HEK293 (cell line): ENCODE measurements around the gene GPR157.

Source experiments
- CTCF ChIA-PET: fragments of 350-600 bp; formaldehyde crosslinking; extraction: SDS; loops from one replicate; lab custom pipeline; 2021; ENCODE audit warnings: antibody characterized with exemption; lab: Yijun Ruan, JAX
- POLR2A ChIA-PET: fragments of 300-600 bp; formaldehyde crosslinking; extraction: SDS; loops from one replicate; lab custom pipeline; 2020; ENCODE audit warnings: antibody characterized with exemption, inconsistent platforms; lab: Yijun Ruan, JAX
- H3K27ac ChIP-seq: fragments of 200-500 bp; sonication (Bioruptor generic); 2 replicates; pipeline ENCODE4 v1.5.1; 2014; ENCODE audit warnings: low read depth, low read length, control low read depth, inconsistent platforms; ENCODE audit errors: extremely low read depth
- H3K36me3 ChIP-seq, 2 experiments: fragments of 200-500 bp in 1 of 2; sonication (Bioruptor generic) in 1 of 2; 1 replicate in 1 of 2; 2 replicates in 1 of 2; pipeline ENCODE4 v1.5.1; 2014 to 2017; ENCODE audit warnings: inconsistent platforms in 2 of 2, low read length in 2 of 2; ENCODE audit not compliant: control insufficient read depth in 2 of 2, insufficient read depth in 1 of 2
- H3K4me1 ChIP-seq: fragments of 200-500 bp; sonication (Bioruptor generic); 2 replicates; pipeline ENCODE4 v1.5.1; 2014; ENCODE audit warnings: mild to moderate bottlenecking, low read length, inconsistent platforms; ENCODE audit not compliant: control insufficient read depth, insufficient read depth
- H3K4me3 ChIP-seq: 2 replicates; pipeline ENCODE4 v1.5.1; 2011; ENCODE audit warnings: low read depth, mild to moderate bottlenecking, control low read depth, low read length, moderate library complexity
- H3K9me3 ChIP-seq: fragments of 200-500 bp; sonication (Bioruptor generic); 2 replicates; pipeline ENCODE4 v1.5.1; 2014; ENCODE audit warnings: low read depth, low read length, inconsistent platforms; ENCODE audit not compliant: control insufficient read depth, insufficient read depth
- GLI2 ChIP-seq: fragments of 450-650 bp; formaldehyde crosslinking; IDR thresholded peaks from 2 replicates; pipeline ENCODE4; 2017; ENCODE audit warnings: missing biosample characterization, missing genetic modification characterization, low read depth, borderline replicate concordance
- HOXA7 ChIP-seq: sonication (generic); formaldehyde crosslinking; IDR thresholded peaks from 2 replicates; pipeline ENCODE4 v1.8.1; 2022; ENCODE audit warnings: missing genetic modification reagents, borderline replicate concordance
- ZEB2 ChIP-seq: fragments of 450-650 bp; formaldehyde crosslinking; IDR thresholded peaks from 2 replicates; pipeline ENCODE4 v1.5.1; 2016; ENCODE audit warnings: missing biosample characterization, missing genetic modification characterization
- ZNF121 ChIP-seq: fragments of 450-650 bp; formaldehyde crosslinking; IDR thresholded peaks from 2 replicates; pipeline ENCODE4 v1.5.1; 2016; ENCODE audit warnings: missing biosample characterization, missing genetic modification characterization
- ZNF133 ChIP-seq: fragments of 450-650 bp; formaldehyde crosslinking; IDR thresholded peaks from 2 replicates; pipeline ENCODE4 v1.5.1; 2016; ENCODE audit warnings: missing biosample characterization, missing genetic modification characterization
- ZNF174 ChIP-seq: fragments of 450-650 bp; formaldehyde crosslinking; IDR thresholded peaks from 2 replicates; pipeline ENCODE4 v1.5.0; 2017; ENCODE audit warnings: missing biosample characterization, mild to moderate bottlenecking, missing genetic modification characterization
- ZNF23 ChIP-seq: fragments of 450-650 bp; formaldehyde crosslinking; IDR thresholded peaks from 2 replicates; pipeline ENCODE4 v1.5.1; 2016; ENCODE audit warnings: missing biosample characterization, missing genetic modification characterization, borderline replicate concordance
- ZNF24 ChIP-seq: fragments of 450-650 bp; formaldehyde crosslinking; IDR thresholded peaks from 2 replicates; pipeline ENCODE4 v1.5.1; 2016; ENCODE audit warnings: missing biosample characterization, missing genetic modification characterization
- ZNF311 ChIP-seq: fragments of 450-650 bp; formaldehyde crosslinking; IDR thresholded peaks from 2 replicates; pipeline ENCODE4 v1.5.1; 2017; ENCODE audit warnings: missing biosample characterization, missing genetic modification characterization, borderline replicate concordance
- ZNF37A ChIP-seq: fragments of 450-650 bp; IDR thresholded peaks from 2 replicates; pipeline ENCODE4 v1.5.1; 2018; ENCODE audit warnings: missing biosample characterization, missing genetic modification characterization
- ZNF394 ChIP-seq: fragments of 450-650 bp; formaldehyde crosslinking; IDR thresholded peaks from 2 replicates; pipeline ENCODE4 v1.5.1; 2016; ENCODE audit warnings: missing biosample characterization, missing genetic modification characterization, mild to moderate bottlenecking, moderate library complexity, borderline replicate concordance
- ZNF423 ChIP-seq: fragments of 450-650 bp; formaldehyde crosslinking; IDR thresholded peaks from 2 replicates; pipeline ENCODE4 v1.5.1; 2016; ENCODE audit warnings: missing biosample characterization, missing genetic modification characterization
- ZNF510 ChIP-seq: fragments of 450-650 bp; formaldehyde crosslinking; IDR thresholded peaks from 2 replicates; pipeline ENCODE4 v1.5.1; 2018; ENCODE audit warnings: mild to moderate bottlenecking, missing genetic modification characterization, missing biosample characterization; ENCODE audit not compliant: insufficient replicate concordance
- ZNF521 ChIP-seq: fragments of 450-650 bp; formaldehyde crosslinking; IDR thresholded peaks from 2 replicates; pipeline ENCODE4 v1.5.1; 2017; ENCODE audit warnings: missing biosample characterization, mild to moderate bottlenecking, missing genetic modification characterization
- ZNF558 ChIP-seq: fragments of 450-650 bp; formaldehyde crosslinking; IDR thresholded peaks from 2 replicates; pipeline ENCODE4 v1.5.1; 2016; ENCODE audit warnings: missing biosample characterization, missing genetic modification characterization
- ZNF596 ChIP-seq: fragments of 450-650 bp; IDR thresholded peaks from 2 replicates; pipeline ENCODE4 v1.5.0; 2018; ENCODE audit warnings: missing biosample characterization, mild to moderate bottlenecking, missing genetic modification characterization, moderate library complexity
- ZNF600 ChIP-seq: fragments of 450-650 bp; formaldehyde crosslinking; IDR thresholded peaks from 2 replicates; pipeline ENCODE4 v1.5.1; 2016; ENCODE audit warnings: missing biosample characterization, missing genetic modification characterization
- TF ChIP-seq, protein P1 (sequence below): fragments of 450-650 bp; formaldehyde crosslinking; IDR thresholded peaks from 2 replicates; pipeline ENCODE4; 2016; ENCODE audit warnings: missing biosample characterization, missing genetic modification characterization
- TF ChIP-seq, protein P2 (sequence below): fragments of 450-650 bp; formaldehyde crosslinking; IDR thresholded peaks from 2 replicates; pipeline ENCODE4 v1.5.1; 2016; ENCODE audit warnings: missing biosample characterization, missing genetic modification characterization
- TF ChIP-seq, protein P3 (sequence below): fragments of 450-650 bp; formaldehyde crosslinking; IDR thresholded peaks from 2 replicates; pipeline ENCODE4 v1.5.1; 2016; ENCODE audit warnings: missing biosample characterization, missing genetic modification characterization
- TF ChIP-seq, protein P4 (sequence below): fragments of 450-650 bp; formaldehyde crosslinking; IDR thresholded peaks from 2 replicates; pipeline ENCODE4 v1.5.1; 2017; ENCODE audit warnings: missing biosample characterization, missing genetic modification characterization
- TF ChIP-seq, protein P5 (sequence below): fragments of 450-650 bp; formaldehyde crosslinking; IDR thresholded peaks from 2 replicates; pipeline ENCODE4 v1.5.1; 2016; ENCODE audit warnings: missing biosample characterization, missing genetic modification characterization

GPR157 gene

DNA sequence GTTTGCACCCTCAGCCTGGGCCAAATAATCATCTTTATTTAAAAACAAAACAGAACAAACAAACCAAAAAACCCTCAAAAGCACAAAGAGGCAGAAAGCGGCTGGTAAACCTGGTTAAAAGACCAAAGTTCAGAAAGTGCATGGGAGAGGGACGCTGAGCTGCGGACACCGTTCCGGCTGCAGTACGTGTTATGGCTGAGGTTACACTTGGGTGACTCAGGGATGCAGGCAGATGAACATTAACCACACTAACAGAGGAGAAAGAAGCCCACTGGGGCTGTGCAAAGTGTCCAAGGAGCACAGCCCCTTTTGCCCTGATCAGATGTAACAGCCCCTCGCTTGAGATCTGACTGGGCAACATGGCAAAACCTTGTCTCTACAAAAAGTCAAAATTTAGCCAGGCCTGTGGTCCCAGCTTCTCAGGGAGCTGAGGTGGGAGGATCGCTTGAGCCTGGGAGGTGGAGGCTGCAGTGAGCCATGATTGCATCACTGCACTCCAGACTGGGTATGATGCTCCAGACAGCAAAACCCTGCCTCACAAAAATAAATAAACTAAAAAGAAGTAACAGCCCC is 28.3 kb downstream of the GPR157 start:
- Histone ChIP-seq H3K27ac (no peak overlapping the region), H3K4me1 (no peaks in the 10 kb centered on the region)
- no peak for TF ChIP-seq ZNF37A (tag by site-specific recombination)
- no peak for TF ChIP-seq ZNF558 (tag by site-specific recombination)
- no peak for TF ChIP-seq ZNF133 (tag by site-specific recombination)
- TF ChIP-seq, all 188 proteins: peak for 0
- H3K36me3 ChIP-seq: peaks cover 0 to 30% of the 10 kb centered on the region in 2 experiments; a peak in 2 of 3 replicates
- no peaks in the 10 kb centered on the region for H3K9me3 ChIP-seq
- no peak overlapping the region for H3K4me3 ChIP-seq
- CTCF ChIA-PET: interaction anchor here (1.4 to 3.5 kb wide), 5 partner anchors 15 to 186 kb away, joined by 5 to 33 read pairs (median 14); no protein-coding TSS in a partner anchor
- POLR2A ChIA-PET: no interaction called here

DNA sequence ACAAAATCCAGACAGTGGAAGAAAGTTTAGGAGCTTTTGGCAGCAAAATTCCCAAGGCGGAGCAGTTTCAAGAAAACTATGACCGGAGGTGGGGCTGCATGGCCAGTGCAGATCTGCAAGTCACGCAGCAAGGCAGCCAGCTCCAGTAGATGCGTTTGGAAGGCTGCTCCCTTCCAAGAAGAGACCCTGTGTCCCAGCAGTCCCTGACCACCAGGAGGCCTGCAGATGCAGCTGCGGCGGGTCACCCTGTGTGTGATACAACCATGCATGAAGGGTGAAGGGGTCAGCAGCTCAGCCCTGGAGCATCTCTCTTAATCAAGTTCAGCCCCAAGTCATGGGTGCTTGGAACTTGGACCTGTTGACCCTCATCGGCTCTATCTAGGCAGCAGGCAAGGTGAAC is 29.3 kb downstream of the GPR157 start:
- Histone ChIP-seq H3K36me3 (peaks cover 0 to 23% of the 10 kb centered on the region in 2 experiments; a peak in 2 of 3 replicates), H3K4me3 (no peak overlapping the region), H3K9me3 (no peaks in the 10 kb centered on the region), H3K27ac (no peak overlapping the region), H3K4me1 (no peaks in the 10 kb centered on the region)
- ChIA-PET POLR2A (no interaction called here), CTCF (interaction anchor here (0.6 to 1.4 kb wide), 2 partner anchors 8 to 181 kb away, joined by 3 to 5 read pairs; no protein-coding TSS in a partner anchor)
- no peak for TF ChIP-seq GLI2 (tag by site-specific recombination)
- TF ChIP-seq ZNF423: no peak
- no peak for TF ChIP-seq ZNF596 (tag by site-specific recombination)
- TF ChIP-seq, protein P1, sequence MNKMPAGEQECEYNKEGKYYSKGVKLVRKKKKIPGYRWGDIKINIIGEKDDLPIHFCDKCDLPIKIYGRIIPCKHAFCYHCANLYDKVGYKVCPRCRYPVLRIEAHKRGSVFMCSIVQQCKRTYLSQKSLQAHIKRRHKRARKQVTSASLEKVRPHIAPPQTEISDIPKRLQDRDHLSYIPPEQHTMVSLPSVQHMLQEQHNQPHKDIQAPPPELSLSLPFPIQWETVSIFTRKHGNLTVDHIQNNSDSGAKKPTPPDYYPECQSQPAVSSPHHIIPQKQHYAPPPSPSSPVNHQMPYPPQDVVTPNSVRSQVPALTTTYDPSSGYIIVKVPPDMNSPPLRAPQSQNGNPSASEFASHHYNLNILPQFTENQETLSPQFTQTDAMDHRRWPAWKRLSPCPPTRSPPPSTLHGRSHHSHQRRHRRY (tag by site-specific recombination): no peak
- no peak for TF ChIP-seq ZNF600
- TF ChIP-seq ZNF121 (tag by site-specific recombination): no peak
- TF ChIP-seq ZNF24: no peak
- TF ChIP-seq, protein P2, sequence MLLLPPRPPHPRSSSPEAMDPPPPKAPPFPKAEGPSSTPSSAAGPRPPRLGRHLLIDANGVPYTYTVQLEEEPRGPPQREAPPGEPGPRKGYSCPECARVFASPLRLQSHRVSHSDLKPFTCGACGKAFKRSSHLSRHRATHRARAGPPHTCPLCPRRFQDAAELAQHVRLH (tag by site-specific recombination): no peak
- TF ChIP-seq ZEB2 (tag by site-specific recombination): no peak
- no peak for TF ChIP-seq ZNF521 (tag by site-specific recombination)
- TF ChIP-seq ZNF394 (tag by site-specific recombination): no peak
- TF ChIP-seq ZNF23 (tag by site-specific recombination): no peak
- TF ChIP-seq, protein P3, sequence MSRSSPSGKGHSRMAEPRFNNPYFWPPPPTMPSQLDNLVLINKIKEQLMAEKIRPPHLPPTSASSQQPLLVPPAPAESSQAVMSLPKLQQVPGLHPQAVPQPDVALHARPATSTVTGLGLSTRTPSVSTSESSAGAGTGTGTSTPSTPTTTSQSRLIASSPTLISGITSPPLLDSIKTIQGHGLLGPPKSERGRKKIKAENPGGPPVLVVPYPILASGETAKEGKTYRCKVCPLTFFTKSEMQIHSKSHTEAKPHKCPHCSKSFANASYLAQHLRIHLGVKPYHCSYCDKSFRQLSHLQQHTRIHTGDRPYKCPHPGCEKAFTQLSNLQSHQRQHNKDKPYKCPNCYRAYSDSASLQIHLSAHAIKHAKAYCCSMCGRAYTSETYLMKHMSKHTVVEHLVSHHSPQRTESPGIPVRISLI (tag by site-specific recombination): no peak
- no peak for TF ChIP-seq ZNF174 (tag by site-specific recombination)
- TF ChIP-seq ZNF311 (tag by site-specific recombination): no peak
- no peak for TF ChIP-seq ZNF510 (tag by site-specific recombination)
- TF ChIP-seq, protein P4, sequence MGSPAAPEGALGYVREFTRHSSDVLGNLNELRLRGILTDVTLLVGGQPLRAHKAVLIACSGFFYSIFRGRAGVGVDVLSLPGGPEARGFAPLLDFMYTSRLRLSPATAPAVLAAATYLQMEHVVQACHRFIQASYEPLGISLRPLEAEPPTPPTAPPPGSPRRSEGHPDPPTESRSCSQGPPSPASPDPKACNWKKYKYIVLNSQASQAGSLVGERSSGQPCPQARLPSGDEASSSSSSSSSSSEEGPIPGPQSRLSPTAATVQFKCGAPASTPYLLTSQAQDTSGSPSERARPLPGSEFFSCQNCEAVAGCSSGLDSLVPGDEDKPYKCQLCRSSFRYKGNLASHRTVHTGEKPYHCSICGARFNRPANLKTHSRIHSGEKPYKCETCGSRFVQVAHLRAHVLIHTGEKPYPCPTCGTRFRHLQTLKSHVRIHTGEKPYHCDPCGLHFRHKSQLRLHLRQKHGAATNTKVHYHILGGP: no peak
- TF ChIP-seq, protein P5, sequence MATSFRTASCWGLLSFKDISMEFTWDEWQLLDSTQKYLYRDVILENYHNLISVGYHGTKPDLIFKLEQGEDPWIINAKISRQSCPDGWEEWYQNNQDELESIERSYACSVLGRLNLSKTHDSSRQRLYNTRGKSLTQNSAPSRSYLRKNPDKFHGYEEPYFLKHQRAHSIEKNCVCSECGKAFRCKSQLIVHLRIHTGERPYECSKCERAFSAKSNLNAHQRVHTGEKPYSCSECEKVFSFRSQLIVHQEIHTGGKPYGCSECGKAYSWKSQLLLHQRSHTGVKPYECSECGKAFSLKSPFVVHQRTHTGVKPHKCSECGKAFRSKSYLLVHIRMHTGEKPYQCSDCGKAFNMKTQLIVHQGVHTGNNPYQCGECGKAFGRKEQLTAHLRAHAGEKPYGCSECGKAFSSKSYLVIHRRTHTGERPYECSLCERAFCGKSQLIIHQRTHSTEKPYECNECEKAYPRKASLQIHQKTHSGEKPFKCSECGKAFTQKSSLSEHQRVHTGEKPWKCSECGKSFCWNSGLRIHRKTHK (tag by site-specific recombination): no peak
- no peak for TF ChIP-seq HOXA7 (CRISPR knock-in tag)
